ENCODE data around the gene TNFSF4. TPM values are rescaled to one million over a fixed set of nuclear protein-coding genes. Genes with fewer than 3 reads are reported as not detected.

The TNFSF4 gene
- total RNA-seq, 1 experiment from 2014 or later, result 0.89 TPM

- TF ChIP-seq MAX (IDR thresholded peaks at IDR 0.05) (no peak), EGR1 (IDR thresholded peaks at IDR 0.05; ENCODE audit: low read depth) (no peak)
Measured at GRCh38 chr1:173255214-173255813, 48.2 kb upstream of the TNFSF4 start (continued).

GRCh38 chr1:173253046-173253445, 45.9 kb upstream of the TNFSF4 start:
- H3K4me2 ChIP-seq (ENCODE audit: low read length), result no peak overlapping the region
- no peaks in the 10 kb centered on the region for H3K27me3 ChIP-seq (ENCODE audit: insufficient read depth, low read length)
- intact Hi-C loops (cut with micrococcal nuclease), result no loop called here
- RAD21 ChIA-PET (ENCODE audit: low non-redundant PET in 1 of 2, low total read pairs in 2 of 2, uncharacterized antibody in 2 of 2, unreplicated experiment in 2 of 2), result no interaction called here
- H3K79me2 ChIP-seq (ENCODE audit: insufficient read depth, low read length), result no peaks in the 10 kb centered on the region
- H3K9me3 ChIP-seq (ENCODE audit: control insufficient read depth in 1 of 2, insufficient read depth in 1 of 2, low read depth in 1 of 2, low read length in 2 of 2), result no peaks in the 10 kb centered on the region
- H2AFZ ChIP-seq (ENCODE audit: low read depth, low read length, poor library complexity, severe bottlenecking), result no peak overlapping the region
- no peak overlapping the region for H3K4me3 ChIP-seq (replicated peaks in 1 of 2; ENCODE audit: low read depth in 1 of 2, low read length in 2 of 2)
- no peak overlapping the region for H3K27ac ChIP-seq (ENCODE audit: low read depth, low read length)
- peaks cover 0 to 8% of the 10 kb centered on the region in 2 experiments; a peak in 2 of 4 replicates for H3K4me1 ChIP-seq (ENCODE audit: control insufficient read depth in 1 of 2, insufficient read depth in 2 of 2, low read length in 2 of 2)
- no peaks in the 10 kb centered on the region for H3K9me2 ChIP-seq (ENCODE audit: insufficient read depth)
- H3K9ac ChIP-seq (ENCODE audit: low read length), result no peak overlapping the region
- CTCF ChIA-PET, result no interaction called here
- TF ChIP-seq RAD21 (IDR thresholded peaks at IDR 0.05; ENCODE audit: low read depth) (no peak), SP1 (IDR thresholded peaks at IDR 0.05; ENCODE audit: low read depth) (no peak), ZNF274 (IDR thresholded peaks at IDR 0.05; ENCODE audit: low read depth, low read length) (no peak), JUND (IDR thresholded peaks at IDR 0.05) (no peak), EZH2 (IDR thresholded peaks at IDR 0.05) (no peak), REST (IDR thresholded peaks at IDR 0.05; ENCODE audit: low read depth) (no peak), CEBPB (IDR thresholded peaks at IDR 0.05; ENCODE audit: low read depth) (no peak), ZFX (IDR thresholded peaks at IDR 0.05) (no peak), SRF (IDR thresholded peaks at IDR 0.05; ENCODE audit: low read depth) (no peak), ATF3 (IDR thresholded peaks at IDR 0.05) (no peak), MAX (IDR thresholded peaks at IDR 0.05) (no peak), CBX3 (IDR thresholded peaks at IDR 0.05; ENCODE audit: low read depth) (no peak)
- POLR2A ChIA-PET, result no interaction called here
- no peak for ATAC-seq
- no TSS peak for BruUV-seq (replicated peaks)
- H3K36me3 ChIP-seq (ENCODE audit: control insufficient read depth in 1 of 2, insufficient read depth in 2 of 2, low read length in 2 of 2), result no peaks in the 10 kb centered on the region
- no peaks in the 10 kb centered on the region for H4K20me1 ChIP-seq (ENCODE audit: insufficient read depth)
- no peak for DNase-seq (ENCODE audit: low read depth, low spot score)
